ENCODE data around the gene ZNF611.
"Not testable (repeated sequence)": the region's sequence is repeated elsewhere in the genome, so short reads cannot be mapped to it uniquely, and the experiment has no call there.

ZNF611 gene

DNA sequence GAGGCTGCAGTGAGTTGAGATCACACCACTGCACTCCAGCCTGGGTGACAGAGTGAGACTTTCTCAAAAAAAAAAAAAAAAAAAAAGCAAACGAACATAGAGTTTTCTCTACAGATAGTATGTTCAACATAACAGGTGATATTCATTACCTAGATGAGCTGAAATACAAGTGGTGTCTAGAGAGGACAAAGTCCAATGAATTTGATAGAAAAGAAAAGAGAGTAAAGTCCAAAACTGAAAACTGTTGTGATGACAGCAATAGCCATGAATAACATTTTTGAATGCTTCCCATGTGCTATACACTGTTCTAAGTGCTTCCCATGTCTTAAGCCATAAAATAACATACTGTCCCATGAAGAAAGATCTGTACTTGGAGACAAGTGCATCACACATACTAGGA lies 53.6 kb downstream of the ZNF611 start:
- DNase-seq (ENCODE audit: low spot score): not testable (repeated sequence)

DNA sequence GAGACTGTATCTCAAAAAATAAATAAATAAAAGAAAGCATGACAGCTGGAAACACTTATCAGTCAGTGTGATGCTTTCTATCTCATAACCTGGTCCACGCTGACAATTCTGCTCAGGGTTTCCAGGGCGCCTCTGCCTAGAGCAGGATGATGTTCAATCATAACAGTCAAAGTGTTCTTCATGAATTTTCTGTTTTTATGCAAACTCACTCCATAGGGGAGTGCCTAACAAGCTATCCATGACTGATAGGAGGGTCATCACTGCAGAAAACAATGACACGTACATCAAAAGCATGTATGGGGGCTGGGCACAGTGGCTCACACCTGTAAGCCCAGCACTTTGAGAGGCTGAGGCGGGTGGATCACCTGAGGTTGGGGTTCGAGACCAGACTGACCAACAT lies 55.2 kb downstream of the ZNF611 start:
- no peak for DNase-seq (ENCODE audit: low spot score)

GRCh38 chr19:52675239-52675638 lies 59.6 kb downstream of the ZNF611 start:
- DNase-seq (ENCODE audit: low spot score): not testable (repeated sequence)

GRCh38 chr19:52673014-52673413 lies 61.8 kb downstream of the ZNF611 start:
- DNase-seq (ENCODE audit: low spot score): no peak

- DNase-seq (ENCODE audit: low spot score): no peak
Observed at GRCh38 chr19:52670046-52670445, 64.8 kb downstream of the ZNF611 start.

- DNase-seq (ENCODE audit: low spot score): no peak
Observed at GRCh38 chr19:52669586-52669985, 65.3 kb downstream of the ZNF611 start.

DNA sequence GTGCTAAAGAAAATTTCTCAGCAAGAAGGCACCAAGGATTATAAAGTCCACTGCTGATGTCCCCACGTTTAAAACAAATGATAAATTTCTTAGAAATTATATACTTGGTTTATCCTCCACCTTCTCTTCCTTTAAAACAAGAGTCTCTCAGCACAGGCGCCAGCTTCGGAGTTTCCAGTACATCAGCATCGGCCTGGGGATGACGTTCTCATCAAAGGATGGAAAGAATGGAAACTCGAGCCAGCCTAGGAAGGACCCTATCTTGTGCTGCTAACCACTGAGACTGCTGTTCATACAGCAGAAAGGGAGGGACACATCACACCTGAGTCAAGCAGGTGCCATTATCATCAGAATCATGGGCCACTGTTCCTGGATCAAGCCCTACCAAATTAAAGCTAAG lies 66.9 kb downstream of the ZNF611 start:
- DNase-seq (ENCODE audit: low spot score): no peak

DNA sequence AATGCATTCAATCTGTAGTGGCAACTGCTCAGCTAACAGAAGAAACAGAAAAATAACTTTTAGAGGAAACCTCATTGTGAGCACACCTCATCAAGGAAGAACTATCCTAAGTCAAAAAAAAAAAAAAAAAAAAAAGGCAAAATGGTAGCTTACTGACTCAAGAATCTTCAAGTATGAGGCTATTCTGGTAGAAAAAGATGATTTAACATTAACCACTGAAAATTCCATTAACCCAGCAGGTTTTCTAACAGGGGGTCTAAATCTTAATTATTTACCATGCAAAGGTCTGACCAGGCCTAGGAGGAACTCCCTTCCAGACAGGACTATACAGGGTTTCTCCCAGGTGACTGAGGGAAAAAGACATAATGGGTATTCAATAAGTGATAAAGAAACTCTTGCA lies 68.3 kb downstream of the ZNF611 start:
- DNase-seq (ENCODE audit: low spot score): no peak

GRCh38 chr19:52665529-52665928 lies 69.3 kb downstream of the ZNF611 start:
- no peak for DNase-seq (ENCODE audit: low spot score)

- DNase-seq (ENCODE audit: low spot score): no peak
Observed at GRCh38 chr19:52665027-52665426, 69.8 kb downstream of the ZNF611 start.

- DNase-seq (ENCODE audit: low spot score): no peak
Observed at GRCh38 chr19:52664461-52664860, 70.4 kb downstream of the ZNF611 start.

- no peak for DNase-seq (ENCODE audit: low spot score)
Observed at GRCh38 chr19:52662631-52663030, 72.2 kb downstream of the ZNF611 start.

GRCh38 chr19:52660981-52661380 lies 73.9 kb downstream of the ZNF611 start:
- no peak for DNase-seq (ENCODE audit: low spot score)

GRCh38 chr19:52659013-52659412 lies 75.8 kb downstream of the ZNF611 start:
- no peak for DNase-seq (ENCODE audit: low spot score)

- no peak for DNase-seq (ENCODE audit: low spot score)
Observed at GRCh38 chr19:52658595-52658994, 76.2 kb downstream of the ZNF611 start.

DNA sequence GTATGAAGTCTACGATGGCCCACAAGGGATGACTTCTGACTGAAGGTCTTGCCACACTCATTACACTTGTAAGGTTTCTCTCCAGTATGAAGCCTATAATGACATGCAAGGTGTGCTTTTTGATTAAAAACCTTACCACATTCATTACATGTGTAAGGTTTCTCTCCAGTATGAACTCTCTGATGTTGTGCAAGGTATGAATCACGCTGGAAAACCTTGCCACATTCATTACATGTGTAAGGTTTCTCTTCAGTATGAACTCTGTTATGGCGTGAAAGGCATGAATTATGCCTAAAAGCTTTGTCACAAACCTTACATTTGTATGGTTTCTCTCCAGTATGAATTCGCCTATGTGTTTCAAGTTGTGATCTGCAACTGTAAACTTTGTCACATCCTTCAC lies 81.7 kb downstream of the ZNF611 start:
- no peak for DNase-seq (ENCODE audit: low spot score)

Data from CD4-positive, alpha-beta T cell treated with Interleukin-15 for 4 hours (primary cell).